ENCODE data around the gene EGFL6. TPM values are rescaled to one million over a fixed set of nuclear protein-coding genes. Genes with fewer than 3 reads are reported as not detected.

EGFL6 gene
- total RNA-seq, 1 donor from 2014 or later = not detected

DNA sequence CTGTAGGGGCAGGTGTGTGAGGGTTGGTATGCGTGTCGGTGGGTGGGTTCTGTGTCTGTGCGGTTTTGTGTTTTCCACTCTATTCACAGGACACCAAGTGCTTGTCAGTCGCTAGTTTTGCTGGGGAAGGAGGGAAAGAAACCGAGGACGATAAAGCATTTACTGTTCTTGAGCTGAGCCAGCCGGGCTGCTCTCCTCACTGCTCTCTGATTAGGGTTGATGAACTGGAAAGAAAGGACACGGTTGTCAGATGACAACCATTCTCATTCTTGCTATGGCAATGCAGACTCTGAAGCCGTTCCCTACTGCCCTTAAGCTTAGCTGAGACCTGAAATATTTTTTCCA is 832 bp downstream of the EGFL6 start:
- peaks cover 55% of the 10 kb centered on the region for H3K27me3 Mint-ChIP-seq (ENCODE audit: unreplicated experiment)
- H3K36me3 Mint-ChIP-seq (ENCODE audit: unreplicated experiment) = no peaks in the 10 kb centered on the region
- DNase-seq (ENCODE audit: extremely low spot score, unreplicated experiment) = no peak
- no peak overlapping the region for H3K27ac Mint-ChIP-seq (ENCODE audit: unreplicated experiment)
- H3K4me1 Mint-ChIP-seq (ENCODE audit: unreplicated experiment) = peaks cover 3% of the 10 kb centered on the region
- peaks cover 4% of the 10 kb centered on the region for H3K9me3 Mint-ChIP-seq (ENCODE audit: unreplicated experiment)
- TF ChIP-seq, protein P1, sequence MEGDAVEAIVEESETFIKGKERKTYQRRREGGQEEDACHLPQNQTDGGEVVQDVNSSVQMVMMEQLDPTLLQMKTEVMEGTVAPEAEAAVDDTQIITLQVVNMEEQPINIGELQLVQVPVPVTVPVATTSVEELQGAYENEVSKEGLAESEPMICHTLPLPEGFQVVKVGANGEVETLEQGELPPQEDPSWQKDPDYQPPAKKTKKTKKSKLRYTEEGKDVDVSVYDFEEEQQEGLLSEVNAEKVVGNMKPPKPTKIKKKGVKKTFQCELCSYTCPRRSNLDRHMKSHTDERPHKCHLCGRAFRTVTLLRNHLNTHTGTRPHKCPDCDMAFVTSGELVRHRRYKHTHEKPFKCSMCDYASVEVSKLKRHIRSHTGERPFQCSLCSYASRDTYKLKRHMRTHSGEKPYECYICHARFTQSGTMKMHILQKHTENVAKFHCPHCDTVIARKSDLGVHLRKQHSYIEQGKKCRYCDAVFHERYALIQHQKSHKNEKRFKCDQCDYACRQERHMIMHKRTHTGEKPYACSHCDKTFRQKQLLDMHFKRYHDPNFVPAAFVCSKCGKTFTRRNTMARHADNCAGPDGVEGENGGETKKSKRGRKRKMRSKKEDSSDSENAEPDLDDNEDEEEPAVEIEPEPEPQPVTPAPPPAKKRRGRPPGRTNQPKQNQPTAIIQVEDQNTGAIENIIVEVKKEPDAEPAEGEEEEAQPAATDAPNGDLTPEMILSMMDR (IDR thresholded peaks at IDR 0.05) = no peak
- H3K4me3 Mint-ChIP-seq (ENCODE audit: unreplicated experiment) = no peak overlapping the region

DNA sequence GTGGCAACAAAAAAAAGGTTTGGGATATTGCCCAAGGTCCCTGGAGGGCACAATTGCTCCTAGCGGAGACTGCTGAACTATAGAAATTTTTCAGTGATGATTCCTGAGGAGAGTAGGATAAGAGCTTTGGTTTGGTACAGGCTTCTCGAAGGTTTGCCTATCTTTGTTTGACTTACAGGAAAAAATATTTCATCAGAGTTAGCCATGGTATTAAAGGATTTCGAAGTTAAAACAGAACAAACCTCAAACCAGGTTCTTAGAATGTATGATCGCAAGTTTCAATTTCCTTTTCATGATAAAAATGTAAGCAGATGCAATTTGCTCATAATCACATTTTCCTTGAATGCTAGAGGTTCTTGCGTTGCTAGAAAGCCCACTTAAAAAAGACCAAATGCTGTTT is 1.7 kb downstream of the EGFL6 start:
- Mint-ChIP-seq H3K4me3 (ENCODE audit: unreplicated experiment) (no peak overlapping the region), H3K4me1 (ENCODE audit: unreplicated experiment) (peaks cover 3% of the 10 kb centered on the region), H3K27ac (ENCODE audit: unreplicated experiment) (no peak overlapping the region), H3K36me3 (ENCODE audit: unreplicated experiment) (no peaks in the 10 kb centered on the region), H3K9me3 (ENCODE audit: unreplicated experiment) (peaks cover 4% of the 10 kb centered on the region), H3K27me3 (ENCODE audit: unreplicated experiment) (peaks cover 47% of the 10 kb centered on the region)
- no peak for DNase-seq (ENCODE audit: extremely low spot score, unreplicated experiment)
- TF ChIP-seq, protein P1 (IDR thresholded peaks at IDR 0.05) = no peak

DNA sequence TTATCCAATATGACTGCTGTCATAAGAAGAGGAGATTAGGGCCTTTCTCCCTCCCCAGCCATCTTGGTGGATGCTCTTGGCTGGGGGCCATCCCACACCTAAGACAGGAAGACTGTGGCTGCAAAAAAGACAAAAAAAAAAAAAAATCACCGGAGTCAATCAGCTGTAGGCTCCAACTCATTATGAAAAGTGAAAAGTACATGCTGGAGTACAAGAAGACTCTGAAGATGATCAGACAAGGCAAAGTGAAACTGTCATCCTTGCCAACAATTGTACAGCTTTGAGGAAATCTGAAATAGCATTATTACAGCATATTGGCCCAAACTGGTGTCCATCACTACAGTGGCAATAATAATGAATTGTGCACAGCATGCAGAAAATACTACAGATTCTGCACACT is 5.2 kb downstream of the EGFL6 start:
- no peak for DNase-seq (ENCODE audit: extremely low spot score, unreplicated experiment)
- no peak overlapping the region for H3K27ac Mint-ChIP-seq (ENCODE audit: unreplicated experiment)
- peaks cover 3% of the 10 kb centered on the region for H3K4me1 Mint-ChIP-seq (ENCODE audit: unreplicated experiment)
- H3K9me3 Mint-ChIP-seq (ENCODE audit: unreplicated experiment) = no peaks in the 10 kb centered on the region
- TF ChIP-seq, protein P1 (IDR thresholded peaks at IDR 0.05) = no peak
- no peaks in the 10 kb centered on the region for H3K36me3 Mint-ChIP-seq (ENCODE audit: unreplicated experiment)
- no peak overlapping the region for H3K4me3 Mint-ChIP-seq (ENCODE audit: unreplicated experiment)
- H3K27me3 Mint-ChIP-seq (ENCODE audit: unreplicated experiment) = peaks cover 25% of the 10 kb centered on the region

DNA sequence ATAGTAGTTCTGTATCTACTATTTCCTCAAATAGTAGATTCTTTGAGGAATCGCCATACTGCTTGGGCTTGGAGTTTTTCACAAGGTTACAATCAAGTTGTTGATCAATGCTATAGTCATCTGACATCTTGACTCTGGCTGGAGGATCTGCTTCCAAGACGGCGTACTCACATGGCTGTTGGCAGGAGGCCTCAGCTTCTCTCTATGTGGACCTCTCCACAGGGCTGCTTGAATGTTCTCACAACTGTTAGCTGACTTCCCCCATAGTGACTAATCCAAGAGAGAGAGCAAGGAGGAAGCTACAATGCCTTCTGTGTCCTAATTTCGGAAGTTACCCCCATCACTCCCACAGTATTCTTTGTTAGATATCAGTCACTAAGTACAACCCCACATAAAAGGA is 10.3 kb downstream of the EGFL6 start:
- DNase-seq (ENCODE audit: extremely low spot score, unreplicated experiment) = no peak
- H3K9me3 Mint-ChIP-seq (ENCODE audit: unreplicated experiment) = peaks cover 11% of the 10 kb centered on the region
- no peaks in the 10 kb centered on the region for H3K36me3 Mint-ChIP-seq (ENCODE audit: unreplicated experiment)
- H3K4me1 Mint-ChIP-seq (ENCODE audit: unreplicated experiment) = peaks cover 7% of the 10 kb centered on the region
- H3K27ac Mint-ChIP-seq (ENCODE audit: unreplicated experiment) = no peak overlapping the region
- TF ChIP-seq, protein P1 (IDR thresholded peaks at IDR 0.05) = no peak
- peaks cover 18% of the 10 kb centered on the region for H3K27me3 Mint-ChIP-seq (ENCODE audit: unreplicated experiment)
- no peak overlapping the region for H3K4me3 Mint-ChIP-seq (ENCODE audit: unreplicated experiment)

DNA sequence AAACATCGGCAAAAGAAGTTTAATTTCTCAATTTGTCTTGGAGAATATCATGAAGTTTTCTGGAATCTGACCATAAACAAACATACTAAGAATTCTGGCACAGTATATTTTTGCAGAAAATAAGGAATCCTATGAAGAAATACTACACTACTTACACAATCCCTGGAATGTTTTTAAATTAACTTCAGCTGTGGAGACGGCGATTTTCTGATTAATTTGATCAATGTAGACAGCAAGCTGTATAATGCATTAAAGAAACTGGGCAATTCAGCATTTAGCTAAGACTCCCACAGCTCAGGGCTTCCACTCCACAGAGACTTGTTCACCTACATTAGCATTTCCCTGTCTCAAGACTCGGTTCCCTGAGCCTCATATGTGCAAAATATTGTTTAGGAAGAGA is 12.2 kb downstream of the EGFL6 start:
- H3K9me3 Mint-ChIP-seq (ENCODE audit: unreplicated experiment) = peaks cover 18% of the 10 kb centered on the region
- TF ChIP-seq, protein P1 (IDR thresholded peaks at IDR 0.05) = no peak
- no peaks in the 10 kb centered on the region for H3K36me3 Mint-ChIP-seq (ENCODE audit: unreplicated experiment)
- DNase-seq (ENCODE audit: extremely low spot score, unreplicated experiment) = no peak
- H3K27me3 Mint-ChIP-seq (ENCODE audit: unreplicated experiment) = peaks cover 28% of the 10 kb centered on the region
- no peak overlapping the region for H3K27ac Mint-ChIP-seq (ENCODE audit: unreplicated experiment)
- H3K4me1 Mint-ChIP-seq (ENCODE audit: unreplicated experiment) = peaks cover 7% of the 10 kb centered on the region
- no peak overlapping the region for H3K4me3 Mint-ChIP-seq (ENCODE audit: unreplicated experiment)

All from osteocyte (in vitro differentiated cells).